Stimulated activated effector memory CD8-positive, alpha-beta T cell treated with anti-CD3 and anti-CD28 coated beads, Interleukin-12 subunit alpha, Interleukin-12 subunit beta, amount 100 ng/mL, for 72 hours (primary cell): ENCODE measurements around the gene ADGRA1.

Source experiments
- ATAC-seq: fragments of 150-1000 bp; cut with Tn5 transposase; 2 replicates; pipeline ENCODE4 v1.10.0; 2021
- DNase-seq, 2 donors: peaks; one replicate each; pipeline ENCODE4 v3.0.0; 2021 to 2022; ENCODE audit warnings: low spot score in 2 of 2
- H3K27ac Mint-ChIP-seq: one replicate; pipeline ENCODE4 v1.8.0; 2022; ENCODE audit warnings: mild to moderate bottlenecking, mixed read lengths
- H3K36me3 Mint-ChIP-seq: one replicate; pipeline ENCODE4 v1.8.0; 2022; ENCODE audit warnings: mild to moderate bottlenecking, mixed read lengths
- H3K4me1 Mint-ChIP-seq: one replicate; pipeline ENCODE4 v1.8.0; 2022; ENCODE audit warnings: mixed read lengths
- H3K4me3 Mint-ChIP-seq: one replicate; pipeline ENCODE4 v1.8.0; 2022; ENCODE audit warnings: mild to moderate bottlenecking, mixed read lengths
- H3K9me3 Mint-ChIP-seq: one replicate; pipeline ENCODE4 v1.8.0; 2022; ENCODE audit warnings: mixed read lengths

The ADGRA1 gene

GRCh38 chr10:133081636-133082035 lies 6.1 kb upstream of the ADGRA1 start:
- Mint-ChIP-seq H3K27ac (no peak overlapping the region), H3K36me3 (no peaks in the 10 kb centered on the region), H3K4me1 (no peaks in the 10 kb centered on the region), H3K4me3 (no peak overlapping the region), H3K9me3 (no peaks in the 10 kb centered on the region)
- DNase-seq (no peak), ATAC-seq (no peak)

GRCh38 chr10:133082685-133083421 lies 4.9 kb upstream of the ADGRA1 start:
- H3K27ac Mint-ChIP-seq = no peak overlapping the region
- no peak overlapping the region for H3K4me3 Mint-ChIP-seq
- ATAC-seq (no peak), DNase-seq (no peak)
- H3K9me3 Mint-ChIP-seq = no peaks in the 10 kb centered on the region
- no peaks in the 10 kb centered on the region for H3K36me3 Mint-ChIP-seq
- no peaks in the 10 kb centered on the region for H3K4me1 Mint-ChIP-seq

GRCh38 chr10:133083422-133084100 lies 4.2 kb upstream of the ADGRA1 start:
- ATAC-seq = no peak
- Mint-ChIP-seq H3K9me3 (no peaks in the 10 kb centered on the region), H3K27ac (no peak overlapping the region), H3K4me1 (no peaks in the 10 kb centered on the region), H3K36me3 (no peaks in the 10 kb centered on the region), H3K4me3 (no peak overlapping the region)
- DNase-seq = no peak

GRCh38 chr10:133084491-133084890 lies 3.2 kb upstream of the ADGRA1 start:
- Mint-ChIP-seq H3K4me3 (no peak overlapping the region), H3K36me3 (no peaks in the 10 kb centered on the region), H3K9me3 (no peaks in the 10 kb centered on the region), H3K27ac (no peak overlapping the region), H3K4me1 (no peaks in the 10 kb centered on the region)
- ATAC-seq = no peak
- no peak for DNase-seq

- no peak for ATAC-seq
- Mint-ChIP-seq H3K36me3 (no peaks in the 10 kb centered on the region), H3K9me3 (no peaks in the 10 kb centered on the region), H3K4me1 (no peaks in the 10 kb centered on the region), H3K27ac (no peak overlapping the region), H3K4me3 (no peak overlapping the region)
- no peak for DNase-seq
Observed at GRCh38 chr10:133085251-133086125, 2.2 kb upstream of the ADGRA1 start.

- no peaks in the 10 kb centered on the region for H3K36me3 Mint-ChIP-seq
- no peaks in the 10 kb centered on the region for H3K4me1 Mint-ChIP-seq
- ATAC-seq (no peak), DNase-seq (no peak)
- H3K9me3 Mint-ChIP-seq = no peaks in the 10 kb centered on the region
- no peak overlapping the region for H3K27ac Mint-ChIP-seq
- H3K4me3 Mint-ChIP-seq = no peak overlapping the region
Observed at GRCh38 chr10:133086247-133086646, 1.5 kb upstream of the ADGRA1 start.

GRCh38 chr10:133087045-133087678 lies 562 bp upstream of the ADGRA1 start:
- H3K4me1 Mint-ChIP-seq = no peaks in the 10 kb centered on the region
- DNase-seq (no peak), ATAC-seq (no peak)
- no peaks in the 10 kb centered on the region for H3K9me3 Mint-ChIP-seq
- no peaks in the 10 kb centered on the region for H3K36me3 Mint-ChIP-seq
- no peak overlapping the region for H3K4me3 Mint-ChIP-seq
- H3K27ac Mint-ChIP-seq = no peak overlapping the region

- Mint-ChIP-seq H3K36me3 (no peaks in the 10 kb centered on the region), H3K27ac (no peak overlapping the region), H3K9me3 (no peaks in the 10 kb centered on the region), H3K4me3 (no peak overlapping the region), H3K4me1 (no peaks in the 10 kb centered on the region)
- DNase-seq (no peak), ATAC-seq (no peak)
Observed at GRCh38 chr10:133088179-133088955, 643 bp downstream of the ADGRA1 start.

- no peak overlapping the region for H3K4me3 Mint-ChIP-seq
- H3K9me3 Mint-ChIP-seq = no peaks in the 10 kb centered on the region
- no peaks in the 10 kb centered on the region for H3K36me3 Mint-ChIP-seq
- no peak for ATAC-seq
- no peak overlapping the region for H3K27ac Mint-ChIP-seq
- no peak for DNase-seq
- no peaks in the 10 kb centered on the region for H3K4me1 Mint-ChIP-seq
Observed at GRCh38 chr10:133088956-133089800, 1.5 kb downstream of the ADGRA1 start.

- H3K27ac Mint-ChIP-seq = no peak overlapping the region
- no peaks in the 10 kb centered on the region for H3K9me3 Mint-ChIP-seq
- no peak overlapping the region for H3K4me3 Mint-ChIP-seq
- no peak for DNase-seq
- ATAC-seq = no peak
- no peaks in the 10 kb centered on the region for H3K4me1 Mint-ChIP-seq
- no peaks in the 10 kb centered on the region for H3K36me3 Mint-ChIP-seq
Observed at GRCh38 chr10:133090101-133090500, 2.4 kb downstream of the ADGRA1 start.

GRCh38 chr10:133090654-133091053 lies 2.9 kb downstream of the ADGRA1 start:
- H3K27ac Mint-ChIP-seq = no peak overlapping the region
- DNase-seq (no peak), ATAC-seq (no peak)
- no peaks in the 10 kb centered on the region for H3K36me3 Mint-ChIP-seq
- no peaks in the 10 kb centered on the region for H3K4me1 Mint-ChIP-seq
- H3K9me3 Mint-ChIP-seq = no peaks in the 10 kb centered on the region
- H3K4me3 Mint-ChIP-seq = no peak overlapping the region

- Mint-ChIP-seq H3K27ac (no peak overlapping the region), H3K9me3 (no peaks in the 10 kb centered on the region), H3K4me1 (no peaks in the 10 kb centered on the region), H3K4me3 (no peak overlapping the region), H3K36me3 (no peaks in the 10 kb centered on the region)
- ATAC-seq = no peak
- no peak for DNase-seq
Observed at GRCh38 chr10:133091316-133091715, 3.6 kb downstream of the ADGRA1 start.

GRCh38 chr10:133093291-133093690 lies 5.6 kb downstream of the ADGRA1 start:
- Mint-ChIP-seq H3K4me1 (no peaks in the 10 kb centered on the region), H3K36me3 (no peaks in the 10 kb centered on the region)

GRCh38 chr10:133094286-133094685 lies 6.6 kb downstream of the ADGRA1 start:
- Mint-ChIP-seq H3K9me3 (no peaks in the 10 kb centered on the region), H3K4me1 (no peaks in the 10 kb centered on the region), H3K27ac (no peak overlapping the region), H3K4me3 (no peak overlapping the region), H3K36me3 (no peaks in the 10 kb centered on the region)
- DNase-seq (no peak), ATAC-seq (no peak)

More at GRCh38 chr10:133093291-133093690, 5.6 kb downstream of the ADGRA1 start:
- Mint-ChIP-seq H3K9me3 (no peaks in the 10 kb centered on the region), H3K4me3 (no peak overlapping the region), H3K27ac (no peak overlapping the region)
- ATAC-seq = no peak
- DNase-seq = no peak
